ENCODE results near the gene OR10T2.

GRCh38 chr1:158425027-158425426 lies 25.8 kb upstream of the OR10T2 start:
- TF ChIP-seq POLR2AphosphoS5 (IDR thresholded peaks at IDR 0.05) (no peak), POLR2A (IDR thresholded peaks at IDR 0.05) (no peak)

All from spleen (tissue), 3 donors.